Fibroblast of lung (primary cell): Measurements from ENCODE around the gene CD1C. TPM values are rescaled to one million over a fixed set of nuclear protein-coding genes. Genes with fewer than 3 reads are reported as not detected.

Source experiments
- DNase-seq, 2 donors: peaks; one replicate each; pipeline versions ENCODE4 v3.0.0 to v3.0.0-alpha.2; 2010; ENCODE audit warnings: low read depth in 2 of 2
- H2AFZ ChIP-seq: 2 replicates; pipeline ENCODE4 v1.5.1; 2012; ENCODE audit warnings: low read length, control low read depth, inconsistent platforms
- H3K27ac ChIP-seq: 2 replicates; pipeline ENCODE4 v1.5.1; 2011; ENCODE audit warnings: low read length, control low read depth; ENCODE audit not compliant: insufficient read depth
- H3K27me3 ChIP-seq: 2 replicates; pipeline ENCODE4 v1.5.1; 2011; ENCODE audit warnings: mild to moderate bottlenecking, low read length; ENCODE audit not compliant: control insufficient read depth, insufficient read depth
- H3K36me3 ChIP-seq: 2 replicates; pipeline ENCODE4 v1.5.1; 2011; ENCODE audit warnings: low read length; ENCODE audit not compliant: control insufficient read depth, insufficient read depth
- H3K4me1 ChIP-seq: 2 replicates; pipeline ENCODE4 v1.5.1; 2011; ENCODE audit warnings: low read length; ENCODE audit not compliant: control insufficient read depth, insufficient read depth; ENCODE audit errors: extremely low read depth
- H3K4me2 ChIP-seq: 2 replicates; pipeline ENCODE4 v1.5.1; 2011; ENCODE audit warnings: low read length, control low read depth; ENCODE audit not compliant: insufficient read depth; ENCODE audit errors: extremely low read depth
- H3K4me3 ChIP-seq, 4 experiments: fragments of 200-600 bp in 1 of 4; sonication (generic) in 1 of 4; replicated peaks in 1 of 4; 2 replicates each; pipeline ENCODE4 v1.5.1; 2011 to 2016; ENCODE audit warnings: low read length in 4 of 4, low read depth in 3 of 4, mild to moderate bottlenecking in 3 of 4, control low read depth in 2 of 4, inconsistent platforms in 1 of 4, mixed read lengths in 1 of 4; ENCODE audit not compliant: insufficient read depth in 1 of 4; ENCODE audit errors: control extremely low read depth in 1 of 4
- H3K79me2 ChIP-seq: 2 replicates; pipeline ENCODE4 v1.5.1; 2012; ENCODE audit warnings: mild to moderate bottlenecking, low read length, inconsistent platforms; ENCODE audit not compliant: control insufficient read depth, insufficient read depth
- H3K9ac ChIP-seq: 2 replicates; pipeline ENCODE4 v1.5.1; 2011; ENCODE audit warnings: mild to moderate bottlenecking, low read length, control low read depth; ENCODE audit not compliant: insufficient read depth
- H3K9me3 ChIP-seq: 2 replicates; pipeline ENCODE4 v1.5.1; 2012; ENCODE audit warnings: low read depth, low read length; ENCODE audit not compliant: control insufficient read depth, insufficient read depth
- H4K20me1 ChIP-seq: 2 replicates; pipeline ENCODE4 v1.5.1; 2011; ENCODE audit warnings: low read length; ENCODE audit not compliant: control insufficient read depth, insufficient read depth; ENCODE audit errors: extremely low read depth
- CTCF ChIP-seq, 2 donors: IDR thresholded peaks in 1 of 2; conservative IDR thresholded peaks in 1 of 2; 1 replicate in 1 of 2; 2 replicates in 1 of 2; pipeline ENCODE4 v1.5.1; 2011 to 2012; ENCODE audit warnings: low read length in 2 of 2, control low read depth in 1 of 2, inconsistent platforms in 1 of 2, low read depth in 1 of 2, mild to moderate bottlenecking in 1 of 2
- EZH2 ChIP-seq: IDR thresholded peaks from 2 replicates; pipeline ENCODE4 v1.5.1; 2012; ENCODE audit warnings: low read length, control low read depth, mild to moderate bottlenecking; ENCODE audit errors: missing control alignments
- polyA plus RNA-seq, 2 donors: library from polyadenylated mRNA; depleted of rRNA in 1 of 2; stranded (reverse) in 1 of 2; unstranded in 1 of 2; fragments of >200 nt; gene quantifications; 2 replicates each; pipeline ENCODE4 v1.2.1, GENCODE V29; 2011 to 2012; ENCODE audit warnings: missing spikeins in 1 of 2
- total RNA-seq: library from RNA; depleted of rRNA; stranded (reverse); fragments of >200 nt; gene quantifications from 2 replicates; pipeline ENCODE4 v1.2.1, GENCODE V29; 2014

CD1C gene
- total and polyA plus RNA-seq, 2 donors (not counting 1 experiment from before 2014, with no cell fraction given) = not detected

- H3K79me2 ChIP-seq = no peaks in the 10 kb centered on the region
- DNase-seq = no peak
- H3K27me3 ChIP-seq = no peaks in the 10 kb centered on the region
- H3K9me3 ChIP-seq = no peaks in the 10 kb centered on the region
- no peak overlapping the region for H3K27ac ChIP-seq
- no peak overlapping the region for H2AFZ ChIP-seq
- H3K4me3 ChIP-seq = no peak overlapping the region
- no peak overlapping the region for H3K9ac ChIP-seq
- no peak overlapping the region for H3K4me2 ChIP-seq
- H4K20me1 ChIP-seq = no peaks in the 10 kb centered on the region
- no peaks in the 10 kb centered on the region for H3K4me1 ChIP-seq
- TF ChIP-seq EZH2 (no peak), CTCF (conservative IDR thresholded peaks at IDR 0.05 in 1 of 2, IDR thresholded peaks at IDR 0.05 in 1 of 2; ENCODE audit: low read depth in 1 of 2, low read length in 2 of 2) (no peak)
- no peaks in the 10 kb centered on the region for H3K36me3 ChIP-seq
These were observed 20.9 kb downstream of the CD1C start for GRCh38 chr1:158310623-158311022.

- H4K20me1 ChIP-seq = no peaks in the 10 kb centered on the region
- H3K4me3 ChIP-seq = no peak overlapping the region
- DNase-seq = no peak
- H3K4me2 ChIP-seq = no peak overlapping the region
- H3K79me2 ChIP-seq = no peaks in the 10 kb centered on the region
- H3K27me3 ChIP-seq = no peaks in the 10 kb centered on the region
- H2AFZ ChIP-seq = no peak overlapping the region
- H3K36me3 ChIP-seq = no peaks in the 10 kb centered on the region
- no peaks in the 10 kb centered on the region for H3K9me3 ChIP-seq
- H3K9ac ChIP-seq = no peak overlapping the region
- no peaks in the 10 kb centered on the region for H3K4me1 ChIP-seq
- H3K27ac ChIP-seq = no peak overlapping the region
- TF ChIP-seq CTCF (conservative IDR thresholded peaks at IDR 0.05 in 1 of 2, IDR thresholded peaks at IDR 0.05 in 1 of 2; ENCODE audit: low read depth in 1 of 2, low read length in 2 of 2) = no peak
- TF ChIP-seq EZH2 = no peak
These were observed 21.3 kb downstream of the CD1C start for GRCh38 chr1:158311066-158311465.

- no peak for DNase-seq
- no peaks in the 10 kb centered on the region for H3K79me2 ChIP-seq
These were observed 34.1 kb downstream of the CD1C start for GRCh38 chr1:158323866-158324265.

More at GRCh38 chr1:158323866-158324265, 34.1 kb downstream of the CD1C start:
- TF ChIP-seq EZH2 (no peak), CTCF (conservative IDR thresholded peaks at IDR 0.05 in 1 of 2, IDR thresholded peaks at IDR 0.05 in 1 of 2; ENCODE audit: low read depth in 1 of 2, low read length in 2 of 2) (no peak)
- no peak overlapping the region for H3K27ac ChIP-seq
- no peaks in the 10 kb centered on the region for H3K27me3 ChIP-seq
- no peaks in the 10 kb centered on the region for H3K4me1 ChIP-seq
- H3K4me3 ChIP-seq = no peak overlapping the region
- H2AFZ ChIP-seq = no peak overlapping the region
- H4K20me1 ChIP-seq = no peaks in the 10 kb centered on the region
- H3K4me2 ChIP-seq = no peak overlapping the region
- no peaks in the 10 kb centered on the region for H3K9me3 ChIP-seq
- H3K36me3 ChIP-seq = no peaks in the 10 kb centered on the region
- H3K9ac ChIP-seq = no peak overlapping the region
